A673 (cell line): ENCODE data around the gene ALG14.

Experiments
- EZH2 ChIP-seq: fragments of 200-600 bp; sonication (generic); IDR thresholded peaks from 2 replicates; pipeline ENCODE4 v1.6.1; 2017; ENCODE audit warnings: borderline replicate concordance, low read depth, mild to moderate bottlenecking, mixed read lengths, antibody characterized with exemption, low read length; ENCODE audit not compliant: poor library complexity, severe bottlenecking
- TF ChIP-seq, protein P1 (sequence below): fragments of 300-800, 200-600 bp; sonication (generic); conservative IDR thresholded peaks from 2 replicates; pipeline ENCODE4 v1.5.1; 2017; ENCODE audit warnings: low read depth, mild to moderate bottlenecking, antibody characterized with exemption, low read length, moderate library complexity, mixed read lengths

DNA sequence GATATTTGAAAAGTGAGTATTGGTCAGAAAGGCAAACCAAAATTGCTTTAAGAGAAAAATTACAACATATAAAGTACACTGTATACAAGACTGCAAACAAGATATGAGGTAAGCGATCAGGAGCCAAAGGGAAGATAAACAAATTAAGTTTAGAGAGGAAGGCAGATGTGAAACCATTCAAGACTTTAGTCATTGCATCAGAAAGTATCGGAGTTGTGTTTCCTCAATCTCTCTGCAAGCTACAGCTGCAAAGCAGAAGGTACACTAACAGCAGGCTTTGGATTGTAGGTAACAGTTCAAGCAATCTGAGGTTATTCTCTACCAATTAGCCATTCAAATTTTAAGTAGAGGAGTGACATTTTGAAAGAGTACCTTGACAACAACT is 23.1 kb upstream of the ALG14 start:
- TF ChIP-seq, protein P1, sequence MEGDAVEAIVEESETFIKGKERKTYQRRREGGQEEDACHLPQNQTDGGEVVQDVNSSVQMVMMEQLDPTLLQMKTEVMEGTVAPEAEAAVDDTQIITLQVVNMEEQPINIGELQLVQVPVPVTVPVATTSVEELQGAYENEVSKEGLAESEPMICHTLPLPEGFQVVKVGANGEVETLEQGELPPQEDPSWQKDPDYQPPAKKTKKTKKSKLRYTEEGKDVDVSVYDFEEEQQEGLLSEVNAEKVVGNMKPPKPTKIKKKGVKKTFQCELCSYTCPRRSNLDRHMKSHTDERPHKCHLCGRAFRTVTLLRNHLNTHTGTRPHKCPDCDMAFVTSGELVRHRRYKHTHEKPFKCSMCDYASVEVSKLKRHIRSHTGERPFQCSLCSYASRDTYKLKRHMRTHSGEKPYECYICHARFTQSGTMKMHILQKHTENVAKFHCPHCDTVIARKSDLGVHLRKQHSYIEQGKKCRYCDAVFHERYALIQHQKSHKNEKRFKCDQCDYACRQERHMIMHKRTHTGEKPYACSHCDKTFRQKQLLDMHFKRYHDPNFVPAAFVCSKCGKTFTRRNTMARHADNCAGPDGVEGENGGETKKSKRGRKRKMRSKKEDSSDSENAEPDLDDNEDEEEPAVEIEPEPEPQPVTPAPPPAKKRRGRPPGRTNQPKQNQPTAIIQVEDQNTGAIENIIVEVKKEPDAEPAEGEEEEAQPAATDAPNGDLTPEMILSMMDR: no peak
- TF ChIP-seq EZH2: no peak
